ENCODE results near the gene SULT1C3.

SULT1C3 gene

GRCh38 chr2:108309903-108310302 lies 70.1 kb downstream of the SULT1C3 start:
- FAIRE-seq, result no peak
